HepG2 (cell line): ENCODE measurements around the gene NOXO1. TPM values are rescaled to one million over a fixed set of nuclear protein-coding genes. Genes with fewer than 3 reads are reported as not detected.
A peak's percentile ranks its signal among the peaks of the same experiment; 100 is the strongest.

Source experiments
- AFF4 ChIP-seq: sonication (generic); formaldehyde crosslinking; IDR thresholded peaks from 2 replicates; pipeline ENCODE4 v1.4.0; 2020; ENCODE audit warnings: missing genetic modification reagents
- ARHGAP35 ChIP-seq: sonication (generic); formaldehyde crosslinking; IDR thresholded peaks from 2 replicates; pipeline ENCODE4 v1.9.0; 2022; ENCODE audit warnings: mild to moderate bottlenecking, inconsistent platforms, moderate library complexity, missing genetic modification reagents, borderline replicate concordance
- ATF5 ChIP-seq: sonication (generic); formaldehyde crosslinking; IDR thresholded peaks from 2 replicates; pipeline ENCODE4 v1.4.0; 2020; ENCODE audit warnings: mild to moderate bottlenecking, low read depth, missing genetic modification reagents
- ATM ChIP-seq: fragments of 450-650 bp; IDR thresholded peaks from 2 replicates; pipeline ENCODE4 v1.7.1; 2017; ENCODE audit warnings: mild to moderate bottlenecking, borderline replicate concordance
- CEBPZ ChIP-seq: IDR thresholded peaks from 2 replicates; pipeline ENCODE4 v1.6.1; 2012; ENCODE audit warnings: low read length, improper control_type of control experiment
- GABPB1 ChIP-seq: IDR thresholded peaks from 2 replicates; pipeline ENCODE4 v1.6.1; 2016; ENCODE audit warnings: mild to moderate bottlenecking, missing genetic modification reagents, moderate library complexity, missing compliant biosample characterization
- IKZF1 ChIP-seq: fragments of 450-650 bp; IDR thresholded peaks from 2 replicates; pipeline ENCODE4 v1.7.1; 2016
- JUN ChIP-seq: sonication (generic); formaldehyde crosslinking; IDR thresholded peaks from 2 replicates; pipeline ENCODE4 v1.4.0; 2020; ENCODE audit warnings: mild to moderate bottlenecking, missing genetic modification reagents
- TP53 ChIP-seq: sonication (generic); formaldehyde crosslinking; conservative IDR thresholded peaks from 2 replicates; pipeline ENCODE4 v1.4.0; 2020; ENCODE audit warnings: missing genetic modification reagents
- ZBTB25 ChIP-seq: IDR thresholded peaks from 2 replicates; pipeline ENCODE4 v1.6.1; 2018; ENCODE audit warnings: missing genetic modification reagents
- ZBTB43 ChIP-seq: sonication (generic); formaldehyde crosslinking; conservative IDR thresholded peaks from 2 replicates; pipeline ENCODE4 v1.4.0; 2020; ENCODE audit warnings: missing genetic modification reagents
- ZFP37 ChIP-seq: sonication (generic); formaldehyde crosslinking; IDR thresholded peaks from 2 replicates; pipeline ENCODE4 v1.4.0; 2020; ENCODE audit warnings: missing genetic modification reagents, borderline replicate concordance
- ZNF205 ChIP-seq: IDR thresholded peaks from 2 replicates; pipeline ENCODE4 v1.6.1; 2018; ENCODE audit warnings: missing biosample characterization, missing genetic modification reagents
- ZNF230 ChIP-seq: sonication (generic); formaldehyde crosslinking; IDR thresholded peaks from 2 replicates; pipeline ENCODE4 v1.4.0; 2020; ENCODE audit warnings: mild to moderate bottlenecking, missing genetic modification reagents
- ZNF629 ChIP-seq: sonication (generic); formaldehyde crosslinking; conservative IDR thresholded peaks from 2 replicates; pipeline ENCODE4 v1.5.0; 2020; ENCODE audit warnings: missing genetic modification reagents
- ZNF644 ChIP-seq: IDR thresholded peaks from 2 replicates; pipeline ENCODE4 v1.6.1; 2016; ENCODE audit warnings: low read depth
- ZNF773 ChIP-seq: sonication (generic); formaldehyde crosslinking; IDR thresholded peaks from 2 replicates; pipeline ENCODE4 v1.4.0; 2020; ENCODE audit warnings: missing genetic modification reagents, borderline replicate concordance
- ZNF850 ChIP-seq: sonication (generic); formaldehyde crosslinking; conservative IDR thresholded peaks from 2 replicates; pipeline ENCODE4 v1.9.0; 2021; ENCODE audit warnings: mild to moderate bottlenecking, missing genetic modification reagents
- ZSCAN29 ChIP-seq: sonication (generic); formaldehyde crosslinking; conservative IDR thresholded peaks from 2 replicates; pipeline ENCODE4 v1.4.0; 2020; ENCODE audit warnings: mild to moderate bottlenecking, missing genetic modification reagents
- polyA plus RNA-seq, 8 experiments: library from polyadenylated mRNA; depleted of rRNA in 3 of 8; stranded (reverse) in 7 of 8; unstranded in 1 of 8; fragments of >200 nt; fragmentation: Illumina TruSeq in 4 of 8; extraction: Trizol in 4 of 8; gene quantifications; 2 replicates each; pipeline versions ENCODE4 v1.2.1 to v1.2.3, GENCODE V29; 2011 to 2016; ENCODE audit warnings: low read depth in 4 of 8, missing spikeins in 1 of 8, mixed read lengths in 1 of 8; ENCODE audit not compliant: insufficient read depth in 1 of 8
- total RNA-seq, 5 experiments: library from RNA; depleted of rRNA; stranded (reverse); fragments of >200 nt; fragmentation: Illumina TruSeq; extraction: Trizol; gene quantifications; 2 replicates each; pipeline ENCODE4 v1.2.3, GENCODE V29; 2016; ENCODE audit warnings: low read depth in 1 of 5

The NOXO1 gene
- total and polyA plus RNA-seq, 2 of the 13 experiments (the other 11 are each of a cell fraction or from before 2014, with no cell fraction given) = 0.69 to 1.4 TPM

GRCh38 chr16:1983544-1984346 is 2.5 kb upstream of the NOXO1 start, which contains the start of gene GFER (continued):
- TF ChIP-seq CEBPZ (no peak), ZNF230 (CRISPR knock-in tag) (peak; percentile 16; the same call in 1 of the 2 replicates), AFF4 (CRISPR knock-in tag) (no peak), ARHGAP35 (CRISPR knock-in tag) (peak; percentile 56; the same call in 1 of the 2 replicates), GABPB1 (CRISPR knock-in tag) (peak; percentile 74), ZNF205 (CRISPR knock-in tag) (no peak), ZBTB43 (CRISPR knock-in tag) (peak; percentile 62), JUN (CRISPR knock-in tag) (no peak), ZFP37 (no peak), ZNF850 (CRISPR knock-in tag) (no peak), TP53 (CRISPR knock-in tag) (no peak), ZBTB25 (CRISPR knock-in tag) (peak; percentile 54; the same call in 1 of the 2 replicates), ATF5 (no peak), ZNF644 (CRISPR knock-in tag) (no peak), ZNF773 (CRISPR knock-in tag) (no peak), ZNF629 (CRISPR knock-in tag) (no peak), IKZF1 (no peak), ZSCAN29 (CRISPR knock-in tag) (no peak), ATM (no peak)
